ENCODE measurements around the gene YIF1B. TPM values are rescaled to one million over a fixed set of nuclear protein-coding genes. Genes with fewer than 3 reads are reported as not detected.

Gene YIF1B
- total and polyA plus RNA-seq, 2 donors (not counting 3 experiments of a cell fraction or from before 2014, with no cell fraction given): 85.8 to 249 TPM

- no peak overlapping the region for H3K9ac ChIP-seq (replicated peaks; ENCODE audit: extremely low read depth, insufficient read depth, low read length)
- H3K27me3 ChIP-seq (ENCODE audit: control insufficient read depth in 2 of 2, insufficient read depth in 2 of 2, low read length in 2 of 2): no peaks in the 10 kb centered on the region
- peaks cover 5% of the 10 kb centered on the region for H3K9me1 ChIP-seq (replicated peaks; ENCODE audit: control insufficient read depth, extremely low read depth, insufficient read depth, low read length)
- FAIRE-seq (no peak), DNase-seq (ENCODE audit: low read depth, low spot score) (no peak)
- no peak overlapping the region for H3K4me2 ChIP-seq (ENCODE audit: insufficient read depth, low read length)
- no peak for TF ChIP-seq GATA2 (IDR thresholded peaks at IDR 0.05; ENCODE audit: insufficient read depth, insufficient read length, low read depth, low read length)
- no peak for TF ChIP-seq MYC (IDR thresholded peaks at IDR 0.05; ENCODE audit: low read depth, low read length)
- no peak for TF ChIP-seq JUN (IDR thresholded peaks at IDR 0.05; ENCODE audit: borderline replicate concordance, insufficient read depth, insufficient read length, low read depth)
- no peak for TF ChIP-seq POLR2A (IDR thresholded peaks at IDR 0.05; ENCODE audit: low read depth, low read length)
- TF ChIP-seq EZH2 (IDR thresholded peaks at IDR 0.05; ENCODE audit: borderline replicate concordance, low read depth, low read length, severe bottlenecking): no peak
- TF ChIP-seq CTCF (IDR thresholded peaks at IDR 0.05; ENCODE audit: extremely low read depth in 1 of 2, insufficient read depth in 1 of 2, low read depth in 1 of 2, low read length in 2 of 2): no peak
- no peak for TF ChIP-seq POLR2AphosphoS5 (IDR thresholded peaks at IDR 0.05; ENCODE audit: insufficient read depth, low read depth, low read length)
- no peak for TF ChIP-seq FOS (IDR thresholded peaks at IDR 0.05; ENCODE audit: borderline replicate concordance, insufficient read depth, low read length)
- TF ChIP-seq MAX (IDR thresholded peaks at IDR 0.05; ENCODE audit: insufficient read depth, insufficient read length): no peak
- intact Hi-C loops (cut with micrococcal nuclease): no loop called here
- dilution Hi-C loops (cut with MboI; ENCODE audit: extremely low pct_ligation_motif_present, low sequenced_read_pairs): no loop called here
- H3K4me3 ChIP-seq (replicated peaks in 1 of 3; ENCODE audit: insufficient read depth in 1 of 3, low read depth in 1 of 3, low read length in 3 of 3): no peak overlapping the region
- no peak overlapping the region for H2AFZ ChIP-seq (ENCODE audit: low read depth, low read length)
- H3K27ac ChIP-seq (ENCODE audit: insufficient read depth, low read depth, low read length): no peak overlapping the region
- peaks cover 35% of the 10 kb centered on the region for H3K4me1 ChIP-seq (ENCODE audit: control insufficient read depth, extremely low read depth, insufficient read depth, low read length)
- peaks cover 0 to 4% of the 10 kb centered on the region in 2 experiments for H3K36me3 ChIP-seq (ENCODE audit: control insufficient read depth in 2 of 2, extremely low read depth in 1 of 2, insufficient read depth in 2 of 2, low read length in 2 of 2)
- no peaks in the 10 kb centered on the region for H3K79me2 ChIP-seq (ENCODE audit: control insufficient read depth, insufficient read depth, low read length)
- H4K20me1 ChIP-seq (replicated peaks; ENCODE audit: control insufficient read depth, extremely low read depth, insufficient read depth, low read length): no peaks in the 10 kb centered on the region
- CTCF ChIA-PET: interaction anchor here (0.7 to 4.4 kb wide), 6 partner anchors 14 to 79 kb away, joined by 3 to 16 read pairs (median 6); partner anchors contain the start of genes CATSPERG and PPP1R14A
- BruUV-seq (replicated peaks): no TSS peak
- POLR2A ChIA-PET: no interaction called here
- no peaks in the 10 kb centered on the region for H3K9me3 ChIP-seq (replicated peaks; ENCODE audit: control insufficient read depth, insufficient read depth, low read length)
Measured at GRCh38 chr19:38320969-38321339, 5.2 kb upstream of the YIF1B start.
